Measurements from ENCODE around the gene PER1. TPM values are rescaled to one million over a fixed set of nuclear protein-coding genes. Genes with fewer than 3 reads are reported as not detected.

The PER1 gene
- total RNA-seq, 6 experiments from 2014 or later: 25.7 to 118 (median 55.2) TPM

DNA sequence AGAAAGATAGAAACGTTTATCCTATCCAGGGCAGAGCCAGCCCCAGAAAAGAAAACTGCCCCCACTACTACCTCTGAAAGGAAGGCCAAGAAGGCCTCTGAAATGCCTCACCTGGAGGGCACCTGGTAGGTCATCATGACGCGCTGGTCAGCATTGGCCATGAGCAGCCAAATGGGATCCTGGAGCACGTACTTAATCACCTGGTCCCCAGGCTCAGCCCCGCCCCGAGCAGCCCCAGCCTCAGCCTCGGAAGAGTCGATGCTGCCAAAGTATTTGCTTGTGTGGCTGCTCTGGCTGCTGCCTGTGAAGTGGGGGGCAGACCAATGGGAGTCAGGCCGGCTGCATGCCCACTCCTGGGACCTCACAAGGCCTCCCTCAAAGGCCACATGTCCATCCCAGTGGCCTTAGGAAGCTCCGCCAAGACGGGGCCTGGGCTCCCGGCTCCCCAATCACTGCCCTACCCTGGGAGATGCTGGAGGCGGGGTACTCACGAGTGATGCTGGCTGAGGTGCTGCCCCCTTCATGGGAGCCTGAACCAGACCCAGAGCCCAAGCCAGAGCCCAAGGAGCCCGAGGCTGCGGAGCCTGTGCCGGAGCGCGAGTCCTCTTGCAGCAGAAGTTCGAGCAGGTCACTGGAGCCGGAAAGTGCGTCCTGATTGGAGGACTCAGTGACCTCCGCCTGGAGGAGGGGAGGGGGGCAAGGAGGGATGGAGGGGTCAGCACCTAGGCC lies 9.9 kb downstream of the PER1 start:
- peak in 2 of 3 donors; percentile 21 to 56 for DNase-seq
- no peak for TF ChIP-seq POLR2A (IDR thresholded peaks at IDR 0.05)
- TF ChIP-seq, protein P1, sequence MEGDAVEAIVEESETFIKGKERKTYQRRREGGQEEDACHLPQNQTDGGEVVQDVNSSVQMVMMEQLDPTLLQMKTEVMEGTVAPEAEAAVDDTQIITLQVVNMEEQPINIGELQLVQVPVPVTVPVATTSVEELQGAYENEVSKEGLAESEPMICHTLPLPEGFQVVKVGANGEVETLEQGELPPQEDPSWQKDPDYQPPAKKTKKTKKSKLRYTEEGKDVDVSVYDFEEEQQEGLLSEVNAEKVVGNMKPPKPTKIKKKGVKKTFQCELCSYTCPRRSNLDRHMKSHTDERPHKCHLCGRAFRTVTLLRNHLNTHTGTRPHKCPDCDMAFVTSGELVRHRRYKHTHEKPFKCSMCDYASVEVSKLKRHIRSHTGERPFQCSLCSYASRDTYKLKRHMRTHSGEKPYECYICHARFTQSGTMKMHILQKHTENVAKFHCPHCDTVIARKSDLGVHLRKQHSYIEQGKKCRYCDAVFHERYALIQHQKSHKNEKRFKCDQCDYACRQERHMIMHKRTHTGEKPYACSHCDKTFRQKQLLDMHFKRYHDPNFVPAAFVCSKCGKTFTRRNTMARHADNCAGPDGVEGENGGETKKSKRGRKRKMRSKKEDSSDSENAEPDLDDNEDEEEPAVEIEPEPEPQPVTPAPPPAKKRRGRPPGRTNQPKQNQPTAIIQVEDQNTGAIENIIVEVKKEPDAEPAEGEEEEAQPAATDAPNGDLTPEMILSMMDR (IDR thresholded peaks at IDR 0.05): no peak
- WGBS (ENCODE audit: insufficient coverage, low coverage, low lambda C conversion rate, missing lambda C conversion rate): 54% methylated on average over 3 of the region's 23 CpGs
- no peak for ATAC-seq
- peaks cover 0 to 9% (median 1%) of the 10 kb centered on the region in 4 donors for H3K4me1 ChIP-seq
- intact Hi-C loops (cut with DNase I): no loop called here
- H3K4me3 ChIP-seq: no peak overlapping the region
- H3K36me3 ChIP-seq: peaks cover 33 to 81% (median 75%) of the 10 kb centered on the region in 4 donors
- no peaks in the 10 kb centered on the region for H3K9me3 ChIP-seq
- H3K27ac ChIP-seq: no peak overlapping the region
- no peaks in the 10 kb centered on the region for H3K27me3 ChIP-seq

DNA sequence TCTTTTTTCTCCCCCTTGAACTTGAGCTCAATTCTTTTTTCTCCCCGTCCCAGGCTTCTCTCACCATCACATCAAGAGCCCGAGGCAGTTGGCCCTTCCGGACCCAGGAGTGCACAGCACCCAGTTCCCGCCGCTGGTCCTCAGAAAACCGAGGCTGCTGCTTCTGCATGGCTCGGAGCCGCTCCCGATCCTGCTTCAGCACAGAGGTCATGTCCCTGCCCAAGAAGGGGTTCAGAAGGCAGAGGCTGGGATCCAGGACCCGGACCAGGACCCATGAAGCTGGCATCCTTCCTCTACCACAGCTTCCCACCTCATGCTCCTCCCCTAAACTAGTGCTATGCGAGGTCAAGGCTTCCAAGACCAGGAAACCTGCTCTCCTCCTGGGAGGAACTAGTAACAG lies 10.5 kb downstream of the PER1 start:
- peaks cover 32 to 75% (median 70%) of the 10 kb centered on the region in 4 donors for H3K36me3 ChIP-seq
- intact Hi-C loops (cut with DNase I): no loop called here
- H3K27ac ChIP-seq: no peak overlapping the region
- H3K27me3 ChIP-seq: no peaks in the 10 kb centered on the region
- no peak overlapping the region for H3K4me3 ChIP-seq
- H3K9me3 ChIP-seq: no peaks in the 10 kb centered on the region
- WGBS (ENCODE audit: insufficient coverage, low coverage, low lambda C conversion rate, missing lambda C conversion rate): 73% methylated on average over 4 of the region's 11 CpGs
- peak in 1 of 3 donors; percentile 50 for DNase-seq
- ATAC-seq: no peak
- peaks cover 0 to 9% (median 1%) of the 10 kb centered on the region in 4 donors for H3K4me1 ChIP-seq
- TF ChIP-seq POLR2A (IDR thresholded peaks at IDR 0.05): no peak
- TF ChIP-seq, protein P1 (IDR thresholded peaks at IDR 0.05): no peak

DNA sequence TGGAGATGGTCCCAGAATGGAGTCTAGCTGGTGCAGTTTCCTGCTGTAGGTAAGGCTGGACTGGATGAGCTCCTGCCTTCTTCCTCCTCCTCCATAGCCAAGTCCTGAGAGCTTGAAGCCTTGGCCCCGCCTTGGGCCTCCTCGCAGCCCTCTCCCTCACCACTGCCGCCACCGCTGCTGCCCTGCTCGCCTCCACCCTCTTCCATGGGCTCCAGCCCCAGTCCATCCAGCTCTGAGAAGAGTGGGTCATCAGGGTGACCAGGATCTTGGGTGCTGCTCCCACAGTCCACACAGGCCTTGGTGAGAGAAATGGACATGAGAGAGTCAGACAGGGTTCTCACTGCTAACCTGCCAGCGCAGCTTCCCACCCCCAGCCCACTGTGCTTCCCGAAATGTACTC lies 11.2 kb downstream of the PER1 start:
- no peak for DNase-seq

DNA sequence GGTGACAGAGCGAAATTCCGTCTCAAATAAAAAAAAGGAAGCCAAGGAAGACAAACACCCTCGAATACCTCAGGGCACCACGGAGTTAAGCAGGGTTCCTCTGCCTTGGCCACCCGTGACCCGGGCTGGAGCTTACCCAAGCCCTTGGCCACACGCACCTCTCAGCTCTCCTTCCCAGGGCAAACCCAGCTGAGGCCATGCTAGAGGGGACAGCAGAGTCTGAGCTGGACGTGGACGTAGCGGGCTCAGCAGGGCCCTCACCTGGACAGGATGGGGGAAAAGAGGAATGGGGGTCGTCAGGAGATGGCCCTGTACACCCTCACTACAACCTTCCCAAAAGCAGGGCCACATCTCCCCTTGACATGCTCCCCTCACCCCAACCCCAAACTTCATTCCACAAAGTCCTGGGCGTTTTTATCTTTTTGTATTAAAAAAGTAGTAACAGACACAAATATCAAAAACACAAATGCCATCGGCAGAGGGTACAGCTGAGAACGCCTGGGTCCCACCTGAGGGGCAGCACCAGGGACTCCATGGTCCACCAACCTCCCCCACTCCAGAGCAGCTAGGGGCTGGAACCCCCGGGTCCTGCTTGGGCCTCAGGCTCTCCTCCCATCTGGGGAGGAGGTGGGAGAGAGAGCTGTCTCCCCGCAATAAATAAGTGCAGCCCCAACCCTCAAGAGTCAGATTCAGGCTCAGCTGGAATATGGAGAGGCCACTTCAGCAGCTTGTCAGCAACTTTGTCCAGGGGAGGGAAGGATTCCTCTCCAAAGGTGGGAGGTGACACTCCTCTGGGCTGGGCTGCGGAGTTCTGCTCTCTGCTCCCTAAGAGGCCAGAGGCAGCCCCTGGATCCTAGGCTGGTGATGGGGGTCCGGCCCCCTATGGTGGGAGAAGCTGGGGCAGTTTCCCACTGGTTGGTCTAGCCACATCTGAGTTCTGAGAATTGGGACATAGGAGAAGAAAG lies 11.9 kb downstream of the PER1 start:
- Histone ChIP-seq H3K27ac (peak overlapping the region in 1 of 3 donors; percentile 76), H3K4me3 (no peak overlapping the region), H3K4me1 (peaks cover 0 to 9% (median 1%) of the 10 kb centered on the region in 4 donors), H3K36me3 (peaks cover 25 to 62% (median 56%) of the 10 kb centered on the region in 4 donors), H3K9me3 (no peaks in the 10 kb centered on the region), H3K27me3 (no peaks in the 10 kb centered on the region)
- intact Hi-C loops (cut with DNase I): no loop called here
- TF ChIP-seq, protein P1 (IDR thresholded peaks at IDR 0.05): no peak
- TF ChIP-seq POLR2A (IDR thresholded peaks at IDR 0.05): no peak
- 67% methylated on average over 11 of the region's 18 CpGs for WGBS (ENCODE audit: insufficient coverage, low coverage, low lambda C conversion rate, missing lambda C conversion rate)
- DNase-seq (peak in 2 of 3 donors; percentile 50 to 58), ATAC-seq (no peak)

More for the DNA sequence above, 11.2 kb downstream of the PER1 start:
- no peak for ATAC-seq
- Histone ChIP-seq H3K27me3 (no peaks in the 10 kb centered on the region), H3K27ac (no peak overlapping the region), H3K36me3 (peaks cover 25 to 69% (median 63%) of the 10 kb centered on the region in 4 donors), H3K4me1 (peaks cover 0 to 9% (median 1%) of the 10 kb centered on the region in 4 donors), H3K9me3 (no peaks in the 10 kb centered on the region), H3K4me3 (no peak overlapping the region)
- TF ChIP-seq, protein P1 (IDR thresholded peaks at IDR 0.05): no peak
- TF ChIP-seq POLR2A (IDR thresholded peaks at IDR 0.05): no peak
- intact Hi-C loops (cut with DNase I): no loop called here
- 87% methylated on average over 5 of the region's 7 CpGs for WGBS (ENCODE audit: insufficient coverage, low coverage, low lambda C conversion rate, missing lambda C conversion rate)
